WTC11 (cell line): ENCODE results near the gene WFDC2.

Experiments used
- ARID4B ChIP-seq: sonication (generic); formaldehyde crosslinking; IDR thresholded peaks from 2 replicates; pipeline ENCODE4 v1.8.0; 2023; ENCODE audit warnings: missing genetic modification reagents, mild to moderate bottlenecking, borderline replicate concordance
- CBFB ChIP-seq: sonication (generic); formaldehyde crosslinking; IDR thresholded peaks from 2 replicates; pipeline ENCODE4 v1.8.1; 2022; ENCODE audit warnings: mild to moderate bottlenecking, low read depth, missing genetic modification reagents
- E2F5 ChIP-seq: sonication (generic); formaldehyde crosslinking; IDR thresholded peaks from 2 replicates; pipeline ENCODE4 v1.8.1; 2022; ENCODE audit warnings: mild to moderate bottlenecking, moderate library complexity, missing genetic modification reagents
- ELF4 ChIP-seq: sonication (generic); formaldehyde crosslinking; IDR thresholded peaks from 2 replicates; pipeline ENCODE4 v1.8.1; 2022; ENCODE audit warnings: low read depth, mild to moderate bottlenecking, moderate library complexity, missing genetic modification reagents
- GABPB1 ChIP-seq: sonication (generic); formaldehyde crosslinking; IDR thresholded peaks from 2 replicates; pipeline ENCODE4 v1.8.1; 2023; ENCODE audit warnings: mild to moderate bottlenecking, missing genetic modification reagents
- NR3C1 ChIP-seq: sonication (generic); formaldehyde crosslinking; conservative IDR thresholded peaks from 2 replicates; pipeline ENCODE4 v1.8.1; 2023; ENCODE audit warnings: low read depth, mild to moderate bottlenecking, missing genetic modification reagents
- SMAD3 ChIP-seq: sonication (generic); formaldehyde crosslinking; IDR thresholded peaks from 2 replicates; pipeline ENCODE4 v1.8.0; 2022; ENCODE audit warnings: missing genetic modification reagents, mild to moderate bottlenecking, borderline replicate concordance
- TP53 ChIP-seq: sonication (generic); formaldehyde crosslinking; IDR thresholded peaks from 2 replicates; pipeline ENCODE4 v1.8.1; 2023; ENCODE audit warnings: mild to moderate bottlenecking, missing genetic modification reagents
- ZNF423 ChIP-seq: fragments of 250-450 bp; sonication (Bioruptor Pico); IDR thresholded peaks from 2 replicates; pipeline ENCODE4 v2.1.2; 2022; ENCODE audit warnings: mild to moderate bottlenecking, moderate library complexity
- TF ChIP-seq, protein P1 (sequence below): sonication (generic); formaldehyde crosslinking; IDR thresholded peaks from 2 replicates; pipeline ENCODE4 v1.8.1; 2023; ENCODE audit warnings: mild to moderate bottlenecking, missing genetic modification reagents, moderate library complexity
- TF ChIP-seq, protein P2 (sequence below): fragments of 200-600 bp; IDR thresholded peaks from 2 replicates; pipeline ENCODE4 v1.8.0; 2022; ENCODE audit warnings: antibody characterized with exemption
- TF ChIP-seq, protein P3 (sequence below): sonication (generic); formaldehyde crosslinking; IDR thresholded peaks from 2 replicates; pipeline ENCODE4 v1.8.1; 2022; ENCODE audit warnings: low read depth, missing genetic modification reagents, borderline replicate concordance
- TF ChIP-seq, protein P4 (sequence below): sonication (generic); formaldehyde crosslinking; IDR thresholded peaks from 2 replicates; pipeline ENCODE4 v1.8.0; 2022; ENCODE audit warnings: mild to moderate bottlenecking, missing genetic modification reagents
- TF ChIP-seq, protein P5 (sequence below): sonication (generic); formaldehyde crosslinking; IDR thresholded peaks from 2 replicates; pipeline ENCODE4 v1.8.0; 2022; ENCODE audit warnings: mild to moderate bottlenecking, missing genetic modification reagents

- no peak for TF ChIP-seq SMAD3
- TF ChIP-seq, protein P1, sequence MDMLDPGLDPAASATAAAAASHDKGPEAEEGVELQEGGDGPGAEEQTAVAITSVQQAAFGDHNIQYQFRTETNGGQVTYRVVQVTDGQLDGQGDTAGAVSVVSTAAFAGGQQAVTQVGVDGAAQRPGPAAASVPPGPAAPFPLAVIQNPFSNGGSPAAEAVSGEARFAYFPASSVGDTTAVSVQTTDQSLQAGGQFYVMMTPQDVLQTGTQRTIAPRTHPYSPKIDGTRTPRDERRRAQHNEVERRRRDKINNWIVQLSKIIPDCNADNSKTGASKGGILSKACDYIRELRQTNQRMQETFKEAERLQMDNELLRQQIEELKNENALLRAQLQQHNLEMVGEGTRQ (CRISPR knock-in tag), result no peak
- TF ChIP-seq, protein P2, sequence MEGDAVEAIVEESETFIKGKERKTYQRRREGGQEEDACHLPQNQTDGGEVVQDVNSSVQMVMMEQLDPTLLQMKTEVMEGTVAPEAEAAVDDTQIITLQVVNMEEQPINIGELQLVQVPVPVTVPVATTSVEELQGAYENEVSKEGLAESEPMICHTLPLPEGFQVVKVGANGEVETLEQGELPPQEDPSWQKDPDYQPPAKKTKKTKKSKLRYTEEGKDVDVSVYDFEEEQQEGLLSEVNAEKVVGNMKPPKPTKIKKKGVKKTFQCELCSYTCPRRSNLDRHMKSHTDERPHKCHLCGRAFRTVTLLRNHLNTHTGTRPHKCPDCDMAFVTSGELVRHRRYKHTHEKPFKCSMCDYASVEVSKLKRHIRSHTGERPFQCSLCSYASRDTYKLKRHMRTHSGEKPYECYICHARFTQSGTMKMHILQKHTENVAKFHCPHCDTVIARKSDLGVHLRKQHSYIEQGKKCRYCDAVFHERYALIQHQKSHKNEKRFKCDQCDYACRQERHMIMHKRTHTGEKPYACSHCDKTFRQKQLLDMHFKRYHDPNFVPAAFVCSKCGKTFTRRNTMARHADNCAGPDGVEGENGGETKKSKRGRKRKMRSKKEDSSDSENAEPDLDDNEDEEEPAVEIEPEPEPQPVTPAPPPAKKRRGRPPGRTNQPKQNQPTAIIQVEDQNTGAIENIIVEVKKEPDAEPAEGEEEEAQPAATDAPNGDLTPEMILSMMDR, result no peak
- no peak for TF ChIP-seq CBFB (CRISPR knock-in tag)
- TF ChIP-seq, protein P3, sequence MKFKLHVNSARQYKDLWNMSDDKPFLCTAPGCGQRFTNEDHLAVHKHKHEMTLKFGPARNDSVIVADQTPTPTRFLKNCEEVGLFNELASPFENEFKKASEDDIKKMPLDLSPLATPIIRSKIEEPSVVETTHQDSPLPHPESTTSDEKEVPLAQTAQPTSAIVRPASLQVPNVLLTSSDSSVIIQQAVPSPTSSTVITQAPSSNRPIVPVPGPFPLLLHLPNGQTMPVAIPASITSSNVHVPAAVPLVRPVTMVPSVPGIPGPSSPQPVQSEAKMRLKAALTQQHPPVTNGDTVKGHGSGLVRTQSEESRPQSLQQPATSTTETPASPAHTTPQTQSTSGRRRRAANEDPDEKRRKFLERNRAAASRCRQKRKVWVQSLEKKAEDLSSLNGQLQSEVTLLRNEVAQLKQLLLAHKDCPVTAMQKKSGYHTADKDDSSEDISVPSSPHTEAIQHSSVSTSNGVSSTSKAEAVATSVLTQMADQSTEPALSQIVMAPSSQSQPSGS (CRISPR knock-in tag), result no peak
- TF ChIP-seq E2F5 (CRISPR knock-in tag), result no peak
- TF ChIP-seq TP53 (CRISPR knock-in tag), result no peak
- TF ChIP-seq NR3C1 (CRISPR knock-in tag), result no peak
- no peak for TF ChIP-seq GABPB1 (CRISPR knock-in tag)
- TF ChIP-seq ZNF423 (CRISPR knock-in tag), result no peak
- TF ChIP-seq, protein P4, sequence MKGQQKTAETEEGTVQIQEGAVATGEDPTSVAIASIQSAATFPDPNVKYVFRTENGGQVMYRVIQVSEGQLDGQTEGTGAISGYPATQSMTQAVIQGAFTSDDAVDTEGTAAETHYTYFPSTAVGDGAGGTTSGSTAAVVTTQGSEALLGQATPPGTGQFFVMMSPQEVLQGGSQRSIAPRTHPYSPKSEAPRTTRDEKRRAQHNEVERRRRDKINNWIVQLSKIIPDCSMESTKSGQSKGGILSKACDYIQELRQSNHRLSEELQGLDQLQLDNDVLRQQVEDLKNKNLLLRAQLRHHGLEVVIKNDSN (CRISPR knock-in tag), result no peak
- TF ChIP-seq, protein P5, sequence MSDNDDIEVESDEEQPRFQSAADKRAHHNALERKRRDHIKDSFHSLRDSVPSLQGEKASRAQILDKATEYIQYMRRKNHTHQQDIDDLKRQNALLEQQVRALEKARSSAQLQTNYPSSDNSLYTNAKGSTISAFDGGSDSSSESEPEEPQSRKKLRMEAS (CRISPR knock-in tag), result no peak
- TF ChIP-seq ARID4B (CRISPR knock-in tag), result no peak
- TF ChIP-seq ELF4 (CRISPR knock-in tag), result no peak
Observed at GRCh38 chr20:45420125-45420524, 49.4 kb upstream of the WFDC2 start.
